K562 (cell line): ENCODE measurements around the gene EIF5. TPM values are rescaled to one million over a fixed set of nuclear protein-coding genes. Genes with fewer than 3 reads are reported as not detected.

ENCODE experiments used
- C11orf30 ChIP-seq: fragments of 450-650 bp; IDR thresholded peaks from 2 replicates; pipeline ENCODE4 v1.6.1; 2016; ENCODE audit warnings: low read depth, mild to moderate bottlenecking
- ELF2 ChIP-seq: fragments of 250-450 bp; sonication (Bioruptor Pico); IDR thresholded peaks from 2 replicates; pipeline ENCODE4 v1.5.0; 2021; ENCODE audit warnings: mild to moderate bottlenecking
- ERF ChIP-seq: fragments of 450-650 bp; formaldehyde crosslinking; IDR thresholded peaks from 2 replicates; pipeline ENCODE4 v1.4.0; 2020; ENCODE audit warnings: mild to moderate bottlenecking, mixed read lengths
- FIP1L1 ChIP-seq: fragments of 200-400 bp; formaldehyde crosslinking; IDR thresholded peaks from 2 replicates; pipeline ENCODE4 v1.6.1; 2018; ENCODE audit warnings: mild to moderate bottlenecking, low read depth, low read length; ENCODE audit not compliant: poor library complexity, severe bottlenecking
- FOS ChIP-seq: IDR thresholded peaks from 3 replicates; pipeline ENCODE4 v1.6.1; 2011; ENCODE audit not compliant: insufficient read length; ENCODE audit errors: extremely low read depth
- MAFF ChIP-seq: IDR thresholded peaks from 2 replicates; pipeline ENCODE4 v1.6.1; 2012; ENCODE audit warnings: low read length, improper control_type of control experiment
- MNT ChIP-seq, 2 experiments: fragments of 450-650 bp; conservative IDR thresholded peaks; 2 replicates each; pipeline ENCODE4 v1.6.1; 2017; ENCODE audit warnings: mild to moderate bottlenecking in 2 of 2, moderate library complexity in 2 of 2
- NUFIP1 ChIP-seq: fragments of 450-650 bp; IDR thresholded peaks from 2 replicates; pipeline ENCODE4 v1.6.1; 2018; ENCODE audit not compliant: partially characterized antibody
- PHF21A ChIP-seq: fragments of 450-650 bp; IDR thresholded peaks from 2 replicates; pipeline ENCODE4 v1.6.1; 2017; ENCODE audit warnings: low read depth, borderline replicate concordance
- SMARCA4 ChIP-seq: fragments of 450-650 bp; IDR thresholded peaks from 2 replicates; pipeline ENCODE4 v1.6.1; 2016
- TBL1XR1 ChIP-seq, 2 experiments: IDR thresholded peaks; 2 replicates each; pipeline ENCODE4 v1.6.1; 2012; ENCODE audit warnings: improper control_type of control experiment in 2 of 2, low read length in 2 of 2, mild to moderate bottlenecking in 1 of 2
- TEAD2 ChIP-seq: fragments of 450-650 bp; IDR thresholded peaks from 2 replicates; pipeline ENCODE4 v1.6.1; 2016; ENCODE audit warnings: missing genetic modification characterization, control low read depth, missing compliant biosample characterization
- U2AF1 ChIP-seq: fragments of 200-400 bp; formaldehyde crosslinking; optimal IDR thresholded peaks from 2 replicates; pipeline ENCODE3; 2017; ENCODE audit warnings: mild to moderate bottlenecking, low read depth, low read length, moderate library complexity
- YY1 ChIP-seq, 3 experiments: IDR thresholded peaks; 2 replicates each; pipeline ENCODE4 v1.6.1; 2011; ENCODE audit warnings: low read length in 2 of 3, mild to moderate bottlenecking in 2 of 3, moderate library complexity in 2 of 3, borderline replicate concordance in 1 of 3, control low read depth in 1 of 3, low read depth in 1 of 3; ENCODE audit not compliant: insufficient read depth in 3 of 3, insufficient replicate concordance in 2 of 3, control insufficient read depth in 1 of 3, insufficient read length in 1 of 3; ENCODE audit errors: extremely low read depth in 1 of 3
- ZFX ChIP-seq: sonication (generic); formaldehyde crosslinking; IDR thresholded peaks from 2 replicates; pipeline ENCODE4 v1.8.0; 2022; ENCODE audit warnings: mild to moderate bottlenecking, missing genetic modification reagents, moderate library complexity
- polyA plus RNA-seq, 8 experiments: library from polyadenylated mRNA; depleted of rRNA in 4 of 8; stranded (reverse) in 5 of 8; unstranded in 3 of 8; fragments of >200 nt; fragmentation: Nextera tagmentation in 2 of 8; fragmentation: Illumina TruSeq in 1 of 8; extraction: Ambion mirVana in 2 of 8; extraction: Trizol in 1 of 8; gene quantifications; 2 replicates each; pipeline versions ENCODE4 v1.2.1 to v1.2.3, GENCODE V29; 2011 to 2014; ENCODE audit warnings: inconsistent platforms in 1 of 8, missing spikeins in 1 of 8
- total RNA-seq, 7 experiments: library from RNA; depleted of rRNA in 6 of 7; stranded (reverse); fragments of >200 nt in 6 of 7; fragmentation: Illumina TruSeq in 2 of 7; extraction: Trizol in 2 of 7; gene quantifications; 2 replicates each; pipeline versions ENCODE4 v1.2.1 to v1.2.3, GENCODE V29; 2011 to 2021; ENCODE audit warnings: low replicate concordance in 1 of 7
- TF ChIP-seq, protein P1 (sequence below): fragments of 200-400 bp; formaldehyde crosslinking; IDR thresholded peaks from 2 replicates; pipeline ENCODE4 v1.6.1; 2017; ENCODE audit warnings: mild to moderate bottlenecking, low read depth, low read length, moderate library complexity

The EIF5 gene
- total and polyA plus RNA-seq, 9 of the 15 experiments (the other 6 are each of a cell fraction or from before 2014, with no cell fraction given), result 92.7 to 442 (median 190) TPM

DNA sequence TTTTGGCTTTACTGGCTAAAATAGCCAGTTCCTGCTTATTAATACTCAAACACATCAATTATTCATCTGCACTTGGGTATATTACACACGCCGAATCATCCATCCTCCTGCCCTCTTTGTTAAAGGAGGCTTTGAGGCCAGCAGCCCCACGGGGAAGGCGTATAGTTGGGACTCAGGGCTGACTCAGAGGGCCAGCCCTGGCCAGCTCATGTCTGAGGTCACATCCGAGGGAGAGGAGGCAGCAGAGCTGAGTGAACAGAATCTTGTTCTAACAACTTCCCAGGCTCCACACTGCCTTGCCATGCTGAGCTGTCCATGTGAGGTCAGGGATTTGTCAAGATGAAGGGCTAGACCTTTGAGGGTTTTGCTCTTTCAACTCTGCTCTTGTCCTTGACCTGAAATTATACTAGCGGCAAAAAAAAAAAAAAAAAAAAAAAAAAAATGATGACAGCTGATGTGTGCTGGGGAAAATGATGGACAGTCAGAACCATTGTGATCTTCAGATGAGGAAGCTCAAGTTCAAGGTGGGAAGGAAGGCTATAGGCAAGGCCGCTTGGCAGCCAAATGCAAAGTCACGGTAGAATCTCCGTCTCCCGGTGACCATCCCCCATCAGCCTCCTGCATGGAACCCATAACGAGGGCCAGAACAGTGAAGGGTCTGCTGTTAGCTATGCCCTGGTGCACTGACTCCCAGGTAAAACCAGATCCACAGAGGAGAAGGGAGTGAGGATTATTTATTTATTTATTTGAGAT is 38.7 kb downstream of the EIF5 start (continued):
- TF ChIP-seq, protein P1, sequence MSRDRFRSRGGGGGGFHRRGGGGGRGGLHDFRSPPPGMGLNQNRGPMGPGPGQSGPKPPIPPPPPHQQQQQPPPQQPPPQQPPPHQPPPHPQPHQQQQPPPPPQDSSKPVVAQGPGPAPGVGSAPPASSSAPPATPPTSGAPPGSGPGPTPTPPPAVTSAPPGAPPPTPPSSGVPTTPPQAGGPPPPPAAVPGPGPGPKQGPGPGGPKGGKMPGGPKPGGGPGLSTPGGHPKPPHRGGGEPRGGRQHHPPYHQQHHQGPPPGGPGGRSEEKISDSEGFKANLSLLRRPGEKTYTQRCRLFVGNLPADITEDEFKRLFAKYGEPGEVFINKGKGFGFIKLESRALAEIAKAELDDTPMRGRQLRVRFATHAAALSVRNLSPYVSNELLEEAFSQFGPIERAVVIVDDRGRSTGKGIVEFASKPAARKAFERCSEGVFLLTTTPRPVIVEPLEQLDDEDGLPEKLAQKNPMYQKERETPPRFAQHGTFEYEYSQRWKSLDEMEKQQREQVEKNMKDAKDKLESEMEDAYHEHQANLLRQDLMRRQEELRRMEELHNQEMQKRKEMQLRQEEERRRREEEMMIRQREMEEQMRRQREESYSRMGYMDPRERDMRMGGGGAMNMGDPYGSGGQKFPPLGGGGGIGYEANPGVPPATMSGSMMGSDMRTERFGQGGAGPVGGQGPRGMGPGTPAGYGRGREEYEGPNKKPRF, result no peak
- TF ChIP-seq NUFIP1, result no peak
- no peak for TF ChIP-seq U2AF1
- TF ChIP-seq SMARCA4, result peak; percentile 44; the same call in 1 of the 2 replicates
- no peak for TF ChIP-seq ZFX
- TF ChIP-seq TEAD2 (tag), result no peak
- no peak for TF ChIP-seq MAFF
- TF ChIP-seq MNT (conservative IDR thresholded peaks at IDR 0.05), result no peak
- no peak for TF ChIP-seq YY1 (IDR thresholded peaks at IDR 0.05; ENCODE audit: borderline replicate concordance in 1 of 3, control insufficient read depth in 1 of 3, extremely low read depth in 1 of 3, insufficient read depth in 3 of 3, insufficient read length in 1 of 3, insufficient replicate concordance in 2 of 3, low read depth in 1 of 3, low read length in 2 of 3)
- TF ChIP-seq FOS, result no peak
- TF ChIP-seq FIP1L1, result no peak
- TF ChIP-seq PHF21A, result no peak
- TF ChIP-seq TBL1XR1 (IDR thresholded peaks at IDR 0.05; ENCODE audit: low read length in 2 of 2), result no peak
- TF ChIP-seq ERF (CRISPR knock-in tag), result no peak
- TF ChIP-seq C11orf30, result peak; percentile 38; the same call in 1 of the 2 replicates
- TF ChIP-seq ELF2 (CRISPR knock-in tag), result no peak
